Stimulated activated CD4-positive, alpha-beta T cell treated with anti-CD3 and anti-CD28 coated beads, Interleukin-4, amount 100 ng/mL, for 48 hours (primary cell): Measurements from ENCODE around the gene CNTN5.
"Not testable (repeated sequence)": the region's sequence is repeated elsewhere in the genome, so short reads cannot be mapped to it uniquely, and the experiment has no call there.

Source experiments
- DNase-seq, 2 donors: peaks; one replicate each; pipeline ENCODE4 v3.0.0-alpha.2; 2020; ENCODE audit warnings: low read depth in 2 of 2

Gene CNTN5

DNA sequence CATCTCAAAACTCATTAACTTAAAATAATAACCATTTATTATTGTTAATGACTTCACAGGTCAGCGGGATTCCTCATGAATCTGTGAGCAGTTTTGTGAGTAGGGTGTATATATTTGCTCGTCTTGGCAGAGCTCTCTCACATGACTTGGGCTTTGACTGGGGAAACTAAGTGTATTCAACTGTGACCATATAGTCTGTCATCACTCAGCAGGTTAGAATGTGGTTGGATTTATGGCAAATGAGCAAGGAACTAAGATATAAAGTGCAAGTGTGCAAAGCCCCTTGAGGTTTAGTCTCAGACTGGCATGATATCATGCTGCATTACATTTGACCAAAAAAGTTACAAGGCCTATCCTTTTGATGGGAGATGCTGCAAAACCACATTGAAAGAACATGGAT lies 254.8 kb downstream of the CNTN5 start:
- no peak for DNase-seq

DNA sequence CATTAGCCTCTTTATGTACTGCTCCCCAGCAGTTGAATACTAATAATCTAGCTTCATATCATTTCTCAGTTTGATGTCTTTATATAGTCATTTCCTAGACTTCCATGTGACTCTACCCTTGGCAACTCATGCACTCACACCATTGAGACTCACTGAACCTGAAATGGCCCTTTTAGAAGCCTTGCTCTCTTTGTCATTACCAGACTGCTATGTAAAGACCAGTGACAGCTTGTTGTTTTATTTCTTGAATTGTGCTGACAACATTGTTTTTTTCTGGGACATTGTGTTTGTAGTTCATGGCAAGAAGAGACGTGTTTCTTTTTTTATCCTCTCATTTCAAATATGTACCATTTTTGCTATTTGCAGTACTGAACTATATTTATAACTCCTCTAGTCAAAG lies 256.5 kb downstream of the CNTN5 start:
- DNase-seq: no peak

DNA sequence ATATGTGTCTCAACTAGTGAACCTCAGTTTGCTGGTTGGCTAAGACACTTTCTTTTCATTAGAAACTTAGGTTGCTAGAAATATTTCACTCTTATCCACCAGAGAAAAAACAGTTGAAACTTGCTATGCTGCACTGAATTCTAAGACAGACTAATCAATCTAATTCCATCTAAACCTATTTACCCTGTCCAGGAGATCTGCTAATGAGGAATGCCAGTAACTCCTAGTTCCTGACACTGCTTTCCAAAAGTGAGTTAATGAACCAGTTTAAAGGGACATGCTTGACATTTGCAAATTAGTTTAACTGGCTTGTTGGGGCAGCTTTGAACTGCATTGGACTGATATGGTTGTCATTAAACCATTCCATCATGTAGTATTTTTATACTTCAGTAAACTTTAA lies 258.5 kb downstream of the CNTN5 start:
- no peak for DNase-seq

DNA sequence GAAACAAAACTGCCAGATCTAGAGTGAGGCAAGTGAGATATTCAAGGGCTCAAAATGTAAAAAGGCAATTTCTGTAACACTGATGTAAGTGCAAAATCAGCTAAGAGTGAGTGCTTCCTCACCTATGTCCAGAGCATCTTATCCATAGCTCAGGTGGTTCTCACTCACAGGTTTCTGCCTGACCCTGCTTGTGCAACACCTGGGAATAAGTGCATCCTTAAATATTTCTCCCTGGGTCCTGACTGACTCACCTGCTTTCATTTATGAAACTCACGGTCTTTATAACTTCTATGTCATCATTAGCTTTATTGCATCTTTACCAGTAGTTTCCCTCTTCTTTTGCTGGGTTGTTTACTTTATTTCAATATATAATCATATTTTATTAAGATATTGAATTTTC lies 260.6 kb downstream of the CNTN5 start:
- no peak for DNase-seq

DNA sequence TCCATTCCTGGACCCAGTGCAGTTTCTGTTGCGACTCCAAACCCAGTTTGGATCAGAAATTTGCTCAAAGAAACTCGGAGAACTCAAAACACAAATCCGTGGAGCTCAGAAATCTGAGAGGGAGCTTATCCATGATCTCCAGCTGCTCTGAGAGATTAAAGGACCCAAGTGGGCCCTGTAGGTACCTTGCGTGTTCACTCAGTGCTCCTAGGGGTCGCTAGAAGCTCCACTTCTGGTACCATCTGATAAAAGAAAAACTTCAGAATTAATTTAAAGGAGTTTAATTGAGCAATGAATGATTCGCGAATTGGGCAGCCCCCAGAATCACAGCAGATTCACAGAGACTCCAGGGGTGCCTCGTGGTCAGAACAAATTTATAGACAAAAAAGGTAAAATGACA lies 277.2 kb downstream of the CNTN5 start:
- not testable (repeated sequence) for DNase-seq

DNA sequence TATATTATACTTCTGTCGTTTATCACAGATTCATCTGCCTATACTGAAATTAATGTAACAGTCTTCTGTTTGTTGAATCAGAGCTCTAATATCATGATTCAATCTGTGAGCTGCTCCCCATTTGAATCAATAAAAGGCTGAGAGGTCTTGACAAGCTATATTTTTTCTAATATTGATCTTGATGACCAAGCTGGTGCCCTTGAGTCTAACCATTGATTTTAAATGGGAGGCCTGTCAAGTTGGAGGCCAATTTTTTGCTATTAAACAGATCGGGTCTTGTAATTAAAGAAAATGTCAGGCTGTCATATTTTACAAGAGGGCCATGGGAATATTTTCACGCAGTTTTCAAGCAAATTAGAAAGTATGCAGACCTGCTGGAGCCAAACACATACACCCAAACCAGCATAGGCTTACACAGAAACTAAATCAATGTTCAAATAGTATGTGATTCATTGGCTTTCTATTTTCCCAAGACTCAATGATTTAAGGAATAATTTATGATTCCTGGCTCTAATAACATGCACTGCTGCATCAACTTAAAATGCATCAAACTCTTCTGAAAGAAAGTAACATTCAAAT lies 286.9 kb downstream of the CNTN5 start:
- no peak for DNase-seq

DNA sequence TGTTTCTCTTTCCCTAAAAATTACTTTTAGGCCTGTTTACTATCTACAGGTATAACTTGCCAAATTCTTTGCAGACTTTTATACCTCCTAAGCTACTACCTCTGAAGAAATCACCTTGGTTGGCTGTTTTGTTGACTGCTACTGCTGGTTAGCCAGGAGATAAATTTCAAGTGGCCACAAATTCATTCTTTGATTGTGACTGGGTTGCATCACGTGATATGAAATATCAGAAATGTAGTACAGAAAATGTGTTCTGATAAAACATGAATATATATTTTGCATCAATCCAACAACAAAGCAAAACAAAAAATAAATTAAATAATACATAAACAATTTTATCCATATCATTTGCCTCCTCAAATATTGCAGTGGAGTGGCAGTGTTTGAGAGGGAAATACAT lies 291.1 kb downstream of the CNTN5 start:
- DNase-seq: no peak

DNA sequence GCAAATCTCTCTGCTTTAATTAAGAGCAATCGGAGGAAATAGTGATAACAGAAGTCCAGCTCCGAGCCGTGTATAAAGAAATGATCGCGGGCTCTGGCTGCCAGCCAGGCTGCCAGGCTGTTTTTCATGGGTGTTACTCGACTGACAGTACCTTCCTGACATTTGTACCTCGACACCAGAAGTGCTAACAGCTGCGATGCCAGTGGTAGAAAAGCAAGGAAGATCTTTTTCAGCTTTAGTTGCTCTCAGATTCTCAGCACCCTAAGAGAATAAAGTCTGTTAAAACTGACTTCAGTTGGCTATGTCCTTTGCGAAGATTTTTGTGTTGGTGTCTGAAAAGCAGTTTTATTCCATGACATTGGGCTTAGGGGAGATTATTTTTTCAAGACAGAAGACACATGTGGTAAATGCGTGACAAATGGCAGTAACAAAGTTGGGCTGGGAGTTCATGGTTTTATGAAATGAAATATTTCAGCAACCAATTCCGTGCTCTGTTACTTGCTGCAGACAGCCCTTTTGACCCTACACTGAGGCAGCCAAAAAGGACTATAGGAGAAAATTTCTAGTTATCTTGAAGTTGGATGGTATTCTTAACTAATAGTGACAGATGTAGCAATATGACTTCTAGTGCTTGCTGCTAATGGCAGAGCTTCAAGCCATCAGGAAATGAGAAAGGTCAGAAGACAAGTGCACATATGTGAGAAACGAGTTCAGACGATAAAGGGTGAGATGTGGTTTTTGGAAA lies 296.2 kb downstream of the CNTN5 start:
- DNase-seq: no peak

DNA sequence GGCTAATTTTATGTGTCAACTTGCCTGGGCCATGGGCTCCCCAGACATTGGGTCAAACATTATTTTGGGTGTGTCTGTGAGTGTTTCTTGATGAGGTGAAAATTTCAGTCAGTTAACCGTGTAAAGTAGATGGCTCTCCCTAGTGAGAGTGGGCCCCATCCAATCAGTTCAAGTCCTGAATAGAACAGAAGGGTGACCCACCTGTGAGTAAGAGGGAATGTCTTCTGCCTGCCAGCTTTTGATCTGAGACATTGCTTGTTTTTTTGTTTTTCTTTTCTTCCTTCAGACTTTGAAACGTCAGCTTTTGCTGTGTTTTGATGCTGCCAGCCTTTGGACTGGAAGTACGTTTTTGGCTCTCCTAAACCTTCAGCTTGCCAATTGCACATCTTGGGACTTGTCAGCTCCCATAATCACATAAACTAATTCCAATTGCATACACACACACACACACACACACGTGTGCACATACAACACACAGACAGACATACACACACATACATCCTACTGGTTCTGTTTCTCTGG lies 300.1 kb downstream of the CNTN5 start:
- no peak for DNase-seq

DNA sequence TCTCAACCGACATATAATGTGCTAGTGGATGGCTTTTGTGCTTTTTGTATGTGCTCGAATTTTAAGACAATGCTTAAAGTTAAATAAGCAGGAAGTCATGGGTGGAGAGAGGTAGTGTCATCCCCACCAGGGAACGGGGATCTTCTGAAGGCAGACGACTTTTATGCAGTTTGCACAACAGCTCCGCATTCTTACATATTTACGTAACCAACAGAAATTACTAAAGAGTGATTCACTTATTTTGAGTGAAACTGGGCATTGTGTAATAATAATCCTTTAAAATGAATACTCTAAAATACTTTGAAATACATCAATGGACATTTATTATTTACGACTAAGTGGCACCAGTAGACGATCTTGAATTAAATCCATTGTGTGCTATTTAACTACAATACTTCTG lies 305.1 kb downstream of the CNTN5 start:
- no peak for DNase-seq

DNA sequence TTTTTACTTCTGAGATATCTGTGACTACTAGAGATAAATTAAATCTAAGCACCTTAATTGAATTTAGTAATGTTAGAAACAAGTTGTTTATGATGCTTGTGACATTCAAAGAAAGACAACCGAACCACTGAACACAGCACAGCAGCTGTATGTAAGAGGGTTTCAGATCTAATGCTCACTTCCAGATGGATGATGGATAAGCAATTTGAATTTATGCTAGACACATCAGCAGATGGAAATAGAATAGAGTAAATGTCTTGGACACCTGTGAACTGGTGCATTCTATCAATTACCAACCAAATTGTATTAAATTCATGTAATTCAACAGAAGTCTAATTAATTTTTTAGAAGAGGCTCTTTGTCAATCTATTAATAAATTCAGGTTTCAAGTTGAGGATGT lies 306.3 kb downstream of the CNTN5 start:
- no peak for DNase-seq

DNA sequence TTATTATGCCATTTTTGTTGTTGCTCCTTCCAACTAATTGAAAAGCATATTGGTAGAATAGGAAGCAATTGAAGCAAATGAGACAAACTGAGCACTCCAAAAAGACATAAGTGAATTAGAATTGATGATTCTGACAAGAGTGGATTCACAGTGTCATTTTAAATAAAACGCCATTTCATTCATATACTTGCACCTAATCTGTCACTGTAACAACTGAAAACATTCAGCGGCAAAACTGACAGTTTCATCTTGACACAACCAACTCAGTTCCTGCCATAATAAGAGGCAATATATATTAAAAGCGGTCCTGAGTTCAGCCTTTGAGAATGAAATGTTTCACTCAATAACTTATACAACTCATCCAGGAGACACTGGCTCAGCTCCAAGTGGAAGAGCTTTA lies 306.8 kb downstream of the CNTN5 start:
- no peak for DNase-seq

DNA sequence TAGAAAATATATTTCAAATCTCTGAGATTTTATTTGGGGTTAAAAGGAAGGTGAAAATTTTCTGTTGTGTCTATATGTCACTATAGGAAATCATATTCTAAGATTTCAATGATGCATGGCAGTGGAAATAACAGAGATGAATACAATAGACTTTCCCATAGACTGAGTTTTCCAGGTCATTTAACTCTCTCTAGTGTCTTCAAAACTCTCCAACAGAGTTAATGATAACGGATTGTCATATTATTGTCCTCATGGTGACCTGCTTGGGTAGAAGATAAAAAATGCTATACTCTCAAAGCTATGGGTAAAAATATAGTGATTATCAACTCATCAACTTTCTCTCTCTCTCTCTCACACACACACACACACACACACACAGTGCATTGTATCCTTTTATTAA lies 312.9 kb downstream of the CNTN5 start:
- no peak for DNase-seq

DNA sequence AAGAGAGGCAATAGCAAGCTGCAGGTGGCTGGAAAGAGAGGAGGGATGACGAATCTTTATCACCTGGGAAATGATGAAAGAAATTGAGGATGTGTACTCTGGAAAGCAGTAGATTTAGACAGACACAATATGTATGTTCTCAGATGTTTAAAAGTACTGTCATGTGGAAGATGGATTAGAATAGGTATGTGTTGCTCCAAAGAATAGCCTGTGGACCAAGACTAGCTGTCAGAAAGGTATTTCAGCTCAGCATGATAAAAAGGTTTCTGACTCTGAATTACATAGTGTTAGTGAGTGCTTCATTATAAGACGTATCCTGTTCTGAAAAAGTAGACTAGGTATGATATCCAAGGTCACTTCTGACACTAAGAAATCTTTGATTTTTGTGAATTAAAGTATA lies 322.4 kb downstream of the CNTN5 start:
- no peak for DNase-seq

DNA sequence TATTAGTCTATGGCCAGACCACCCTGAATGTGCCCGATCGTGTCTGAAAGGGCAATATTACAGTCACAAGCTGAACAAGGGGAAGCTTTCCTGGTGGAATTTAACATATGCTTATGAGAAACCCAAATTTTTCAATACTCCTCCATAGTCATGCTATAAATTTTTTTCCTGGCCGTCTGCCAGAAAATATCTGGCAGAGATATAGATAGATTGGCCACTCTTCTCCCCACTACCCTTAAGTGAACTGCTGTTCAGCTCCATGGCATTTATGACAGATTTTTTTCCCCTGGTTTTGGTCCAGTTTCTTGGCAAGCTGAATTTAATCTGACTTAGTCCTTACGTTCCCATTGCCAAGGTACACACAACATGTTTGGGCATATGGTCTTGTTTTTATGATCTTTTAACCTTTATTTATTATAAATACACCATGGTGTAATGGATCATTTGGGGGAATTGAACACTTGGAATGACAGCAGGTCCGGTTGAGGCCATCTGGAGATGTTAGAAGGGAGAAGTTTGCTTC lies 328.5 kb downstream of the CNTN5 start:
- DNase-seq: no peak

DNA sequence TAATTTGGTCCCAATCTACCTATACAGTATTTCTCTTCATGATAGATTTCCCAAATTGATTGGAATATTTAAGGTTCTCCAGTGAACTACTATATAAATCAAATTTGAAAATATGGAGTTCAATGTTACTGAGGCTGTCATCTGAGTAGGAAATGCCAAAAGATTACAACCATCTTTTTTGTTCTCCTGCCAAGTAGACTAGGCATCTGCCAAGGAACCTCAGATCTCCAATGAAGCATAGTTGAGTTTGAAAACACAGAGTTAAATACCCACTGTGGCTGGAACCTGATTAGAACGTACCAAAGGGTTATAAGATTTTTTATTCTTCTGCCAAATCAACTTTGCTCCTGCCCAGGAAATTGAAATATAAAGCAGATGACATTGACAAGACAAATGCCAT lies 330.9 kb downstream of the CNTN5 start:
- no peak for DNase-seq

DNA sequence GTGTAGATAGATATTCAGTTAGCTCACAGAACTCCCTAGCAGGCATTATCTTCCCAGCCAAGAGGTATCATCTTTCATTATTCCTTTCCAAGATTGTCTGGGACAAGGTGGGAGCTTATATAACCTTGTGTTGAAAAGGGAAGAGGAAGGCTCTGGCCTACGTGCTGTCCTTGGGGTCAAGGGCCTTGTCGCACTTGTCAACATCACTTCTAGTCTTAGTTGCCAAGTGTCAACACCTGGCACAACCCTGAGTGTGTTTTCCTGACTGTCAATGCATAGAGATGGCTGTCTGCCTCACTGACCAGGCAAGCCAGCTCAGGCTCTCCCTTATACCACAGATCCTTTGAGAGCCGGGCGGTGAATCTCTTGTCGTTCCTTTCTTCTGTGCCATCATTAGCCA lies 331.9 kb downstream of the CNTN5 start:
- no peak for DNase-seq

DNA sequence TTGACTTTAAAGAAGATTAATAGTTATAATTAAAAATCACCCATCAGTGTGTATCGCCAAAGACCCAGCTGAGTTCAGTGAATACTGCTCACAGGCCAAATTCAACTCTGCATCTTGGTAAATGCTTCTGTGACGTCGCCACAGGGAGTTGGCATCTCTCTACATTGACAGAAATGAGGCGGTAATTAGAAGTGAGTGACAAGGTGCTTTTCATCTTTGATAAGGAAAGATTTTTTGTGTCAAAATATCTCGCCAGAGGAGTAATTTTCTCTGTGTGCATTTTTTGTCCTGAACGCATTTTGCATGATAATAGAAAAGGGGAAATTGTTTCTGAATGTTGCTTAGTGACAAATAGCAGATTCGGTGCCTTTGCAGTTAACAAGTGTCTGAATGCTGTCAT lies 345.8 kb downstream of the CNTN5 start:
- DNase-seq: no peak

DNA sequence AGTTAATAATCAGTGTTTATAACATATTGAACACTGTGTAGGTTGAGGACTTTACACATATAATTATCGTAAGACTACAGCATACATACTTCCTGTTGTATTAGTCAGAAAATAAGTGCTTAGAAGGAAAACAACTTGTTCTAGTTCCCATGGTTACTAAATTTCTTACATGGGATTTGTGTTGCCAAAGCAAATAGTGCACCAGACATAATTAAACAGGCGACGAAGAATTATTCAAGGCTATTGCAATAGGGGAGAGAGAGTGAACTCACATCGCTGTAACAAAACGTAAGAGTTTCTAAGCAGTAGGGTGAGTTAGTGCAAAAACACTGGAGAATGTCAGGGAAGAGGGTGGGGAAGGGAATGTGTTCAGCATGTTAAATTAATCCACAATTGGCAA lies 347.8 kb downstream of the CNTN5 start:
- DNase-seq: no peak

DNA sequence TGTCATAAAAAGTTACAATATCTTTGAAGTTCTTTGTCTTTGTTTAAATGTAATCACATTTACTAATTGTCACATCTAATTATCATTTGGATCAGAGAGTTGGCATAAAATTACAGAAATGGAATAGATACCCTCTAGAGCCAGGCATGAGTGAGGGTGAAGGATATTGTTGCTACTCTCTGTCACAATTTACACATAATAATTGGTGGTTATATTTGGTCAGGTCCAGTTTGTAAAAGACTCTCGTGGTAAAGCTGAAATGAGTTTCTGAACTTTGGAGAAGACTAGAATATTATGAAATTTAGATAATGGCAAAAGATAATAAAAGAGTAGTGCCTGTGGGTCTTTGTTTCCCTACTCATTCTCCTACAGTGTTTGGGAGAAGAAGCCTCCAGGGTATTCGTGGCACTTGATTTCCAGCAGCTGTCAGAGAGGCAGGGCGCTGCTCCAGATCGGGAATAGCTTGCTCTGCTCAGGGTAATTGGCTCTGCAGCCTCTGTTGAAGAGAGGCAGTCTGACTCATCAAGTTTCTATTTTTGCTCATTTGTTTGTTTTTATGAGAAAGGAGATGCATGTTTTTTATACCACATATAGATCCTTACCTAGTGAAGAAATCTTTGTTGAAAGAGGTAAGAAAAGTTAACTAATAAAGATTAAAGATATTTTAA lies 349.9 kb downstream of the CNTN5 start:
- no peak for DNase-seq

DNA sequence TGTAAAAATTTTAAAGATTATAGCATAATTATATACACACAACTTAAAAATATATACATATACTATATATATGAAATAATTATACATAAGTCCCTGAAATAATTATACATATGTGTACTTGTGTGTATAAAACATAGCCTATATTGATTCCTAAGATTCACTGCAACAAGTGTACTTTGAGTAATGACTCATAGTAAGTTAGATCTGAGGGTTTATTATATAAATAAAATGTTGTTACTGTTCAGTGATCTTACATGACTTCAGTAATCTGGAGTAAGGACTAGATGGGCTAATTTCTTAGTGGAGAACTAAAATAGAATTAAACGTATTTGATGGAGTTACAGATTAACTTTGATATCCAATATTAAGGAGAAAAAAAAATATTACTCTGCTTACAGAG lies 350.5 kb downstream of the CNTN5 start:
- DNase-seq: no peak

DNA sequence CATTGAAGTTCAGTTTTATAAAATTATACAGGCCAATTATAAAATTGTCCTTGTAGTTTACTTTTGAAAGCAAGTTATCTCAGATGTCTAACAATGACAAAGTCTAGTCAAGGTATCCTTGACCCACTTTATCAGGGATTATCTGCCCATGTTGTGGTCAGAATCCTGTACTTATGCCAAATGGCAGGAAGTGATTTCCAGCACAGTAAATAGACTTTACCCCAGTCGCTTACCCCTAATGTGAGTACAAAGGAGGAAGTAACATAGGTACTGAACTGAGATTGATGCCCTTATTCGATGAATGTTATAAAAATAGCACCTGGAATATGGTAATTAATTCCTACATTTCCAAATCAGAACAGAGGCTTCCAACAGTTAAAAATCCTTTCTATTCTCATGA lies 355.7 kb downstream of the CNTN5 start:
- no peak for DNase-seq

DNA sequence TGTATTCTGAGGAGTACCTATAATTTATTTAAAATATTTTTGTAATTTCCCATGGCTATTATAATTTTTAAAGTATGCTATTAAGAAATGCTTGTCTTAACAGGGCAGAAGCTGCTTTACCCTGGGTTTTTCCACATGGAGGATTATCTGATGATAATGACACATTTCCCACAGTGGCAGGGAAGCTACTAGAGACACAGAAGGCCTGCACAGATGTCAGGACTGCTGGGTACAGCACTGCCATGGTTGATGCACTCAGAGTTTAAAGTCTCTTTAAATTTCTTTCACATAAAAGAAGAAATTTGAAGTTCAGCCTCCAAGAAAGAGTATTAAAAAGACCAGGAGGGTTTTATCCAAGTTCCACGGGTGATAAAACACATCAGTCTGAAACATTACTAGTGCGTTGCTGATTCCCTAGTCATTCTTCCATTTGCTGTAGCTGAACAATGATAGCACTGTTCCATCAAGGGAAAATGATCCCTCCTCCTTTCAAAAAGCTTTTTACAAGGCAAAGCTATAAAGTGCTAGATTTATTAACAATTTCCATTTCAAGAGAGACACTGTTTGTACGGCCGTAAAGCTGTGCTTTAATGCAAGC lies 363.0 kb downstream of the CNTN5 start:
- DNase-seq: no peak
